Measurements from ENCODE around the gene EGFL6. TPM values are rescaled to one million over a fixed set of nuclear protein-coding genes. Genes with fewer than 3 reads are reported as not detected.
A peak's percentile ranks its signal among the peaks of the same experiment; 100 is the strongest.
"Not testable (repeated sequence)": the region's sequence is repeated elsewhere in the genome, so short reads cannot be mapped to it uniquely, and the experiment has no call there.

EGFL6 gene
- total RNA-seq, 1 experiment from 2014 or later: not detected

GRCh38 chrX:13652287-13652793 is 82.9 kb downstream of the EGFL6 start:
- peak; percentile 94 for DNase-seq (ENCODE audit: low read depth)

GRCh38 chrX:13652850-13653693 is 83.7 kb downstream of the EGFL6 start, which contains the start of gene TCEANC:
Gene TCEANC (plus strand): TSS chrX:13653141. CDS start chrX:13662509, 9,368 bp downstream.
- DNase-seq (ENCODE audit: low read depth): peak; percentile 98

DNA sequence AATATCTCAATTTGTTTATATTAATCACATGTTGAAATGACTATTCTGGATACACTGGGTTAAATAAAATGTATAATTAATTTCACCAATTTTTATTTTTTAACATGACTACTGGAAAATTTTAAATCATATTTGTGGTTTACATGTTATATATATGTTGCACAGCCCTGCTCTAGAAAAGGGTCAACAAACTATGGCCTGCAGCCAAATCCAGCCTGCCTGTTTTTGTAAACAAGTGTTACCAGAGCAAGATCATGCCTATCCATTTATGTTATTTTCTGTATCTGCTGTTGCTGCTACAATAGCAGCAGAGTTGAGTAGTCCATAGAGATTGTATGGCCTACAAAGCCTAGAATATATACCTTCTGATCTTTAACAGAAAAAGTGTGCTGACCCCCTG is 84.7 kb downstream of the EGFL6 start:
- no peak for DNase-seq (ENCODE audit: low read depth)

GRCh38 chrX:13655674-13656073 is 86.3 kb downstream of the EGFL6 start:
- DNase-seq (ENCODE audit: low read depth): no peak

DNA sequence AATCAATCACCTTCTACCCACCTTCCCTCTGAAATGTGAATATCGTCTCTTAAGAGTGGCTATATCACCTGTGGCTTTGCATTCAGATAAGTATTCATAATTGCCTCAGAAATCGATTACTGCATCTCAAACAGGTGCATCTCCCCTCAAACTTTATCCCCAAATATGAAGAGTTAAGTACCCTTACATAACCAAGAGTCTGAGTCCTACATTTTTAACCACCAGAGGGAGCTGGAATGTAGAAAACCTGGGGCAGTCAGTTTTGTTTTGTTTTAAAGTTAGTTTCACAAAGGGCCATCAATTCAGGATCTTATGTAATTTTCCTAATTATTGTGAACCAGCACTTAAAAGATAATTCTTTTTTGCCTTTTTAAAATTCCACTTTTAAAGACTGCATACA is 89.2 kb downstream of the EGFL6 start:
- peak; percentile 58 for DNase-seq (ENCODE audit: low read depth)

GRCh38 chrX:13659063-13659462 is 89.7 kb downstream of the EGFL6 start:
- DNase-seq (ENCODE audit: low read depth): no peak

DNA sequence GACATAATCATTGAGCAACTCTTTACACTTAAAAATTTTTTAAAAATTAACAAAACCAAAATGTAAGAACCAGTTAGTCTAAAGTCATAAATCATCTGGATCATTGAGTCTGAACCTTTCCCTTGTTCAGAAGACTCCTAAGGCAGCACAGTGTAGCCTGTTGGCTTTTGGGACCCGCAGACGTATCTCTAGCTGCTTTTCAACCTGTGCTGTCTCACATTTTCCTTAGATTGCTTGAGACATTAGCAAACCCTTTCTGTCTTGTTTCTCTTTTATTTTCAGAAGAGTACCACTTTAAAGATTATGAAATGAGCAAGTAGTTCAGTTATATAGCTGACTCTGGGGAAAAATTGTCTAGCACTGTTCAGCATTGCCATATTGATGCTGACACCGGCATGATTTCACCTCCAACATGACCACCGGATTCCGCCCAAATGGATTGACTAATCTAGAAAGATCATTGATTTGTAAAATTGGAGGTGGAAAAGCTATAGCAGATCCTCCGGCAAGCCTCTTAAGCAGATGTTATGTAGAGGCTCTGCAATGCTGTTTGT is 92.4 kb downstream of the EGFL6 start:
- DNase-seq (ENCODE audit: low read depth): no peak

DNA sequence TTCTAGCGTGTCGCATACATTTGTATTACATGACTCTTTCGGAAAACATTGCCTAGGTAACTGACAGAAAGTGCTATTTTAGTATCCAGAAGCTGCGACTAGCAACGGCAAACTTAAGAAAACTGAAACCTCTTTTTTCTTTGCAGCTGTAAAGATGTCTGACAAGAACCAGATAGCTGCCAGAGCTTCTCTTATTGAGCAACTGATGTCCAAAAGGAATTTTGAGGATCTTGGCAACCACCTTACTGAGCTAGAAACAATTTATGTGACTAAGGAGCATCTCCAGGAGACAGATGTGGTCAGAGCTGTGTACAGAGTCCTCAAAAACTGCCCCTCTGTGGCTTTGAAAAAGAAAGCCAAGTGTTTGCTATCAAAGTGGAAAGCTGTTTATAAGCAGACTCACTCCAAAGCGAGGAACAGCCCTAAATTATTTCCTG is 93.0 kb downstream of the EGFL6 start:
- DNase-seq (ENCODE audit: low read depth): no peak

GRCh38 chrX:13664020-13664419 is 94.6 kb downstream of the EGFL6 start:
- DNase-seq (ENCODE audit: low read depth): no peak

DNA sequence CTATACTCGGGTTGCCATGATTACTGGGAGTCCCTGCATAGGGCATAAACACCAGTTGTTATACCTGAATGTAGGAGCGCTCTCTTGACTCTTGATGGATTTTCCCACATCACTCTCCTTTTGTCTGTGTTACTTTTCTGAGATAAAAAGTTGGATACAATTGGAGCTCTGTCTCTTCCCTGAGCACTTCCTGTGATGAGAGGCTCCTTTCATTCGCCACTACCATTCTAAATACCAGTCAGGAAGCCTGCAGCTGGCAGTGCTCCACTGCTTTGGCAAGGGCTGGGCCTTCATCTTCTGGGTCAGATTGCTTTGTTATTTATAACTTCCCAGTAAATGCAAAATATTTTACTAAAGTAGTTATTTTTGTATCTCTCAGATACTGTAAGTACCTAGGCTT is 97.4 kb downstream of the EGFL6 start:
- no peak for DNase-seq (ENCODE audit: low read depth)

DNA sequence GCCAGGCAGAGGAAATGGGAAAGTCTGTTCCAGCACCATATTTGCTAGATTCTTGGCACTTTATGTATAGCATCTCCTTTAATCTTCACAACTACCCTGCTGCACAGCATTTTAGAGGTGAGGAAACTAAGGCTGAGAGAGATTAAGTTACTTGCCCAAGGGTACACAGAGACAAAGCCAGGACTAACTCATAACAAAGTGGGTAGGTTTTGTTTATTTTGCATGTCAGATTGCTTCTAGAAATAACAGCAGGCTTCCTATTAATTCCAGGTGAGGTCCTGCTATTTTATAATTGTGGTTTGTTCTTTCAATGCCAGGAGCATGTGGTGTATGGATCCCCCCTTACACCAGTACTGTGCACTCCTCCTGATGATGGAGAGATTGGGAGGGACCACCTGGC is 98.5 kb downstream of the EGFL6 start:
- peak; percentile 50 for DNase-seq (ENCODE audit: low read depth)

- peak; percentile 98 for DNase-seq (ENCODE audit: low read depth)
These were observed 99.9 kb downstream of the EGFL6 start for GRCh38 chrX:13669246-13669737.

DNA sequence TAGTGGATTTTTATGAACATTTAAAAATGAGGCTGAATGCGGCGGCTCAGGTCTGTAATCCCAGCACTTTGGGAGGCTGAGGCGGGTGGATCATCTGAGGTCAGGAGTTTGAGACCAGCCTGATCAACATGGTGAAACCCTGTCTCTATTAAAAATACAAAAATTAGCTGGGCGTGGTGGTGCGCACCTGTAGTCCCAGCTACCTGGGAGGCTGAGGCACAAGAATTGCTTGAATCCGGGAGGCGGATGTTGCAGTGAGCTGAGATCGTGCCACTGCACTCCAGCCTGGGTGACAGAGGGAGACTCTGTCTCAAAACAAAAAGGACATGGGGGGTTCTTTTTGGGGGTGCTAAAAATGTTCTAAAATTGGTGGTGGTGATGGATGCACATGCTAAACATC is 100.4 kb downstream of the EGFL6 start:
- not testable (repeated sequence) for DNase-seq (ENCODE audit: low read depth)

DNA sequence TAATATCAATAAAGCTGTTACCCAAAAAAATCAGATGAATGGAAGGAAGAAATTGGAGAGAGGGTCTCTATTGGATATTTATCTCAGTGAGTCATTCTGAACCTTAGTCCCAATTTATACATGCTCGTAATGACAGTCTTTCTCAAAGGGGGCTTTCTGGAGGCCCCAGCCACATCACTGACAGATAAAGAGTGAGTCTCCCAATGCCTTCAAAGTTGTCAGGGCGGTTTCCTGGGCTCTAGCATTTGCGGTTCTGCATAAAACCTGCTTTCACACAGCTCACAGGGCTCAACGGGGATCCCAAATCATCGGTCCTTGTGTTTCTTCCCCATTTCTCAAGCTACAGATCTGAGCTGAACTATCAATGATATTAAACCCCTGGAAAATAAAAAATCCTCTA is 100.8 kb downstream of the EGFL6 start:
- no peak for DNase-seq (ENCODE audit: low read depth)

DNA sequence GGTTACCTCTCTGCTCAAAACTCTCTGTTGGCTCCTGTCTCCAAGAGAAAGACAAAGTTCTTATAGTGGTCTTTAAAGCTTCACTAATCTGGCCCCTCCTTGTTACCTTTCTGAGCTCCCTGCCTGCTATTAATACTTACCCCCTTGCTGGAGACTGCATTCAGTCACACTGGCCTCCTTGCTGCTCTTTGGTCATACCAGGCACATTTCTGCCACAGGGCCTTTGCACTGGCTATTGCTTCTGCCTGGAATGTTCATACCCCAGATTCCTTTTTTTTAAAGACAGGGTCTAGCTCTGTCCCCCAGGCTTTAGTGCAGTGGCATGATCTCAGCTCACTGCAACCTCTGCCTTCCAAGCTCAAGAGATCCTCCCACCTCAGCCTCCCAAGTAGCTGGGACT is 103.6 kb downstream of the EGFL6 start:
- no peak for DNase-seq (ENCODE audit: low read depth)

DNA sequence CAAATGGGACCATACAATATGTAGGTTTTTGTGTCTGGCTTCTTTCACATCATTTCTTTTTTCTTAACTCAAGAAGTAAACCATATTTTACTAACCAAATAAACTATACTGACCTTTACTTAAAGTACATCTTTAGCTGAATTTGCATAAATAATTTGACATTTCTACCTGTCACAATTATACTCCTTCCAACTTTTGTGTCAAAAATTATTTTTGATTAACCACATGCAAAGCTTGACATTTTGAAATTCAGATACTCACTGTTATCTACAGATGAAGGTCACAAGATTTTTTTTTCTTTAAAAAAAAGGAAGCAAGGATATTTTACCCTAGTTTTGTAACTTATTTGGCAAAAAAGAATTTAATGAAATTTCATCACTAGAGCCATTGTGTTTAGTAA is 107.5 kb downstream of the EGFL6 start:
- no peak for DNase-seq (ENCODE audit: low read depth)

DNA sequence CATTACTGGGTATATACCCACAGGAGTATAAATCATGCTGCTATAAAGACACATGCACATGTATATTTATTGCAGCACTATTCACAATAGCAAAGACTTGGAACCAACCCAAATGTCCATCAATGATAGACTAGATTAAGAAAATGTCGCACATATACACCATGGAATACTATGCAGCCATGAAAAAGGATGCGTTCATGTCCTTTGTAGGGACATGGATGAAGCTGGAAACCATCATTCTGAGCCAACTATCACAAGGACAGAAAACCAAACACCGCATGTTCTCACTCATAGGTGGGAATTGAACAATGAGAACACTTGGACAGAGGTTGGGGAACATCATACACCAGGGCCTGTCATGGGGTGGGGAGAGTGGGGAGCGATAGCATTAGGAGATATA is 110.3 kb downstream of the EGFL6 start:
- not testable (repeated sequence) for DNase-seq (ENCODE audit: low read depth)

DNA sequence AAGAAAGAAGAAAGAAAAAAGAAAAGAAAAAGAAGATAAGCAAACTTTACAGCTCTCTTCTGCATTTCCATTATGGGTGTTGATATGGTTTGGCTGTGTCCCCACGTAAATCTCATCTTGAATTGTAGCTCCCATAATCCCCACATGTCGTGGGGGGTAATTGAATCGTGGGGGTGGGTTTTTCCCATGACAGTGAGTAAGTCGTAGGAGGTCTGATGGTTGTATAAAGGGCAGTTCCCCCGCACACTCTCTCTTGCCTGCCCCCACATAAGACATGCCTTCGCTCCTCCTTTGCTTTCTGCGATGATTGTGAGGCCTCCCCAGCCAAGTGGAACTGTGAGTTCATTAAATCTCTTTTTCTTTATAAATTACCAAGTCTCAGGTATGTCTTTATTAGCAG is 112.2 kb downstream of the EGFL6 start:
- DNase-seq (ENCODE audit: low read depth): no peak

Other genes starting within 250 kb of the EGFL6 start
- not detected in 2 replicates for gene ATXN3L, start 249.5 kb upstream of the EGFL6 start, total RNA-seq (2014; rRNA removed; shearing (Covaris generic))
- gene TCEANC, start 83.5 kb downstream of the EGFL6 start, total RNA-seq (2014; rRNA removed; shearing (Covaris generic)): 1.4 and 5.1 TPM in 2 replicates
- 37.4 and 38.9 TPM in 2 replicates for gene RAB9A, start 119.5 kb downstream of the EGFL6 start, total RNA-seq (2014; rRNA removed; shearing (Covaris generic))
- 21.9 and 22.0 TPM in 2 replicates for gene TRAPPC2, start 165.0 kb downstream of the EGFL6 start, total RNA-seq (2014; rRNA removed; shearing (Covaris generic))
- 7.2 and 12.9 TPM in 2 replicates for gene OFD1, start 165.1 kb downstream of the EGFL6 start, total RNA-seq (2014; rRNA removed; shearing (Covaris generic))
- 0.07 TPM in 1 of 2 replicates, not detected in the other for gene GPM6B, start 247.5 kb downstream of the EGFL6 start, total RNA-seq (2014; rRNA removed; shearing (Covaris generic))

Data from M059J (cell line).